Liver (tissue), 9 donors: ENCODE data around the gene SOWAHC. TPM values are rescaled to one million over a fixed set of nuclear protein-coding genes. Genes with fewer than 3 reads are reported as not detected.

ENCODE experiments used
- DNase-seq: peaks from one replicate; pipeline ENCODE4 v3.0.0-alpha.2; 2017; ENCODE audit warnings: low spot score
- H3K27ac ChIP-seq, 2 donors: one replicate each; pipeline ENCODE4 v1.7.0; 2013; ENCODE audit warnings: inconsistent platforms in 2 of 2, low read length in 2 of 2, control low read depth in 1 of 2, low read depth in 1 of 2, mild to moderate bottlenecking in 1 of 2
- H3K27me3 ChIP-seq, 4 donors: one replicate each; pipeline versions ENCODE4 v1.6.1 to v1.7.0; 2013; ENCODE audit warnings: low read length in 3 of 4, inconsistent platforms in 1 of 4, mild to moderate bottlenecking in 1 of 4, moderate library complexity in 1 of 4; ENCODE audit not compliant: control insufficient read depth in 4 of 4, insufficient read depth in 4 of 4
- H3K36me3 ChIP-seq, 4 donors: one replicate each; pipeline versions ENCODE4 v1.6.1 to v1.7.0; 2013; ENCODE audit warnings: low read length in 3 of 4, mild to moderate bottlenecking in 3 of 4, low read depth in 1 of 4, moderate library complexity in 1 of 4; ENCODE audit not compliant: control insufficient read depth in 4 of 4, insufficient read depth in 3 of 4
- H3K4me1 ChIP-seq, 4 donors: one replicate each; pipeline versions ENCODE4 v1.6.1 to v1.7.0; 2013; ENCODE audit warnings: low read length in 3 of 4, mild to moderate bottlenecking in 3 of 4, moderate library complexity in 1 of 4; ENCODE audit not compliant: control insufficient read depth in 4 of 4, insufficient read depth in 4 of 4
- H3K4me3 ChIP-seq, 3 donors: one replicate each; pipeline versions ENCODE4 v1.6.1 to v1.7.0; 2013; ENCODE audit warnings: low read length in 3 of 3, control low read depth in 1 of 3, low read depth in 1 of 3, mild to moderate bottlenecking in 1 of 3
- H3K9ac ChIP-seq, 2 donors: one replicate each; pipeline ENCODE4 v1.7.0; 2013; ENCODE audit warnings: low read length in 2 of 2, mild to moderate bottlenecking in 2 of 2, moderate library complexity in 2 of 2, control low read depth in 1 of 2, low read depth in 1 of 2
- H3K9me3 ChIP-seq, 4 donors: one replicate each; pipeline versions ENCODE4 v1.6.1 to v1.7.0; 2013; ENCODE audit warnings: low read length in 3 of 4; ENCODE audit not compliant: control insufficient read depth in 4 of 4
- EGR1 ChIP-seq, 2 donors: IDR thresholded peaks; 2 replicates each; pipeline ENCODE4 v1.6.1; 2016 to 2018; ENCODE audit warnings: antibody characterized with exemption in 2 of 2, low read depth in 2 of 2
- FOXA1 ChIP-seq: IDR thresholded peaks from 2 replicates; pipeline ENCODE4 v1.6.1; 2016; ENCODE audit warnings: antibody characterized with exemption
- FOXA2 ChIP-seq: IDR thresholded peaks from 2 replicates; pipeline ENCODE4 v1.6.1; 2016; ENCODE audit warnings: antibody characterized with exemption
- GABPA ChIP-seq, 2 donors: IDR thresholded peaks in 1 of 2; conservative IDR thresholded peaks in 1 of 2; 2 replicates each; pipeline ENCODE4 v1.6.1; 2016; ENCODE audit warnings: antibody characterized with exemption in 2 of 2, mild to moderate bottlenecking in 1 of 2, moderate library complexity in 1 of 2
- HNF4A ChIP-seq, 2 donors: conservative IDR thresholded peaks; 2 replicates each; pipeline ENCODE4 v1.6.1; 2016; ENCODE audit warnings: antibody characterized with exemption in 2 of 2, mild to moderate bottlenecking in 2 of 2
- HNF4G ChIP-seq: IDR thresholded peaks from 2 replicates; pipeline ENCODE4 v1.6.1; 2016; ENCODE audit warnings: antibody characterized with exemption
- JUND ChIP-seq, 2 donors: IDR thresholded peaks; 2 replicates each; pipeline ENCODE4 v1.6.1; 2016; ENCODE audit warnings: antibody characterized with exemption in 2 of 2
- NR2F2 ChIP-seq: IDR thresholded peaks from 2 replicates; pipeline ENCODE4 v1.6.1; 2016; ENCODE audit warnings: antibody characterized with exemption
- RAD21 ChIP-seq, 2 donors: IDR thresholded peaks; 2 replicates each; pipeline ENCODE4 v1.6.1; 2016; ENCODE audit warnings: antibody characterized with exemption in 2 of 2, mild to moderate bottlenecking in 2 of 2
- RXRA ChIP-seq, 2 donors: IDR thresholded peaks; 2 replicates each; pipeline ENCODE4 v1.6.1; 2017 to 2018; ENCODE audit warnings: antibody characterized with exemption in 2 of 2, mild to moderate bottlenecking in 1 of 2
- SP1 ChIP-seq: IDR thresholded peaks from 2 replicates; pipeline ENCODE4 v1.6.1; 2018; ENCODE audit warnings: antibody characterized with exemption, mild to moderate bottlenecking
- YY1 ChIP-seq: IDR thresholded peaks from 2 replicates; pipeline ENCODE4 v1.6.1; 2016; ENCODE audit warnings: antibody characterized with exemption, mild to moderate bottlenecking
- WGBS: extraction: QIAGEN DNeasy Blood & Tissue Kit; methylation state at CpG from one replicate; pipeline ENCODE4 v1.1.7; 2013; 5-methylcytosine and 5-hydroxymethylcytosine counted together
- polyA plus RNA-seq, 2 donors: library from polyadenylated mRNA; stranded (reverse) in 1 of 2; unstranded in 1 of 2; fragments of 200-250 nt in 1 of 2; fragments of >200 nt in 1 of 2; fragmentation: Nextera tagmentation in 1 of 2; extraction: Ambion mirVana in 1 of 2; gene quantifications; one replicate each; pipeline versions ENCODE4 v1.2.1 to v1.2.3, GENCODE V29; 2013 to 2015
- total RNA-seq, 2 donors: library from RNA; depleted of rRNA; stranded (reverse); fragments of >200 nt; gene quantifications; one replicate each; pipeline ENCODE4 v1.2.3, GENCODE V29; 2014
- TF ChIP-seq, protein P1 (sequence below): IDR thresholded peaks from 2 replicates; pipeline ENCODE4 v1.6.1; 2016; ENCODE audit warnings: antibody characterized with exemption
- TF ChIP-seq, protein P2 (sequence below): IDR thresholded peaks from 2 replicates; pipeline ENCODE4 v1.6.1; 2016; ENCODE audit warnings: antibody characterized with exemption, mild to moderate bottlenecking
- TF ChIP-seq, protein P3 (sequence below): fragments of 150-350 bp; IDR thresholded peaks from 2 replicates; pipeline ENCODE4 v1.5.1; 2017; ENCODE audit warnings: improper control_type of control experiment, low read depth, low read length; ENCODE audit not compliant: missing input control
- TF ChIP-seq, protein P4 (sequence below): IDR thresholded peaks from 2 replicates; pipeline ENCODE4 v1.6.1; 2016; ENCODE audit warnings: antibody characterized with exemption
- donor health status: healthy.
- donor health status: healthy.
- donor health status: healthy.
- donor health status: healthy.
- donor health status: healthy.

Gene SOWAHC
- total and polyA plus RNA-seq, 4 donors = 7.0 to 16.9 (median 9.2) TPM

DNA sequence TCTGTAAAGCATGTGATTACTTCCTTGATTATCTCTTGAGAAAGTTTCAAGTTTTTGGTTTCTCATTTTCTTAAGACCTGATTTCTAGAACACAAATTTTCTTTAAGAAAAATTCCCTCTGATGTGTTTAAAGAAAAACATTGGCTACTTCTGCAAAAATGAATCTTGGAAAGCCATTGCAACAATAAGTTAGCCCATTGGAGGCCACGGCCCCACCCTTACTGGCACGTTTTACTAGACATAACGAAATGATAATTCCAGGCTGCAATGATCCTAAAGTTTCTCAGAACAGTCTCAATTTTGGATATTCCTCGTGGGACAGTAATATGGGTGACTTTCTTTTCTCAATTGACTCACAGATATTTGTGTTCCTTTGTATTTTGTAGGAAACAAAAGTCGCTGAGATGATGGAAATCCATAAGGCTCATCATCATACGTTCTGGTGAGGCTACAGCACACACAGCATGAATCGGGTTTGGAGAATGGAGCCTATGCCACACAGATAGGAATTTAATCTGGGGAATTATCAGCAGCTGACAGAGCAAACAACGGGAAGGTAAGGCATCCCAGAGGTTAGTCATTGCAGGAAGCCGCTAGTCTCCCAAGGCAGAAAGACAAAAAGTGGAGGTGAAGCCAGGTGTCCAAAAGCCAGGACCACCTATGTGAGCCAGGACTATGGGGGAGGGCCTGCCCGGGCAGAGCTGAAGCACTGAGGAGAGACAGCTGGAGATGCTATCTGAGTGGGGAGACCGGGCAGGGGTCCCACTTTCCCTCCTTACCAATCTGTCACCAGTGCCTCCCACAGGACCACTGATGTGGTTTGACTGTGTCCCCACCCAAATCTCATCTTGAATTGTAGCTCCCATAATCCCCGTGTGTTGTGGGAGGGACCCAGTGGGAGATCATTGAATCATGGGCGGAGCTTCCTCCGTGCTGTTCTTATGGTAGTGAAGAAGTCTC, 35.9 kb downstream of the SOWAHC start:
- H3K4me3 ChIP-seq = no peak overlapping the region
- 86% methylated on average over 14 of the region's 14 CpGs for WGBS
- no peaks in the 10 kb centered on the region for H3K36me3 ChIP-seq
- H3K9me3 ChIP-seq = no peaks in the 10 kb centered on the region
- no peak for TF ChIP-seq EGR1 (IDR thresholded peaks at IDR 0.05; ENCODE audit: low read depth in 2 of 2)
- TF ChIP-seq NR2F2 = no peak
- no peak for TF ChIP-seq HNF4A (conservative IDR thresholded peaks at IDR 0.05)
- no peak for TF ChIP-seq FOXA2
- TF ChIP-seq, protein P1, sequence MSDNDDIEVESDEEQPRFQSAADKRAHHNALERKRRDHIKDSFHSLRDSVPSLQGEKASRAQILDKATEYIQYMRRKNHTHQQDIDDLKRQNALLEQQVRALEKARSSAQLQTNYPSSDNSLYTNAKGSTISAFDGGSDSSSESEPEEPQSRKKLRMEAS = no peak
- TF ChIP-seq, protein P2, sequence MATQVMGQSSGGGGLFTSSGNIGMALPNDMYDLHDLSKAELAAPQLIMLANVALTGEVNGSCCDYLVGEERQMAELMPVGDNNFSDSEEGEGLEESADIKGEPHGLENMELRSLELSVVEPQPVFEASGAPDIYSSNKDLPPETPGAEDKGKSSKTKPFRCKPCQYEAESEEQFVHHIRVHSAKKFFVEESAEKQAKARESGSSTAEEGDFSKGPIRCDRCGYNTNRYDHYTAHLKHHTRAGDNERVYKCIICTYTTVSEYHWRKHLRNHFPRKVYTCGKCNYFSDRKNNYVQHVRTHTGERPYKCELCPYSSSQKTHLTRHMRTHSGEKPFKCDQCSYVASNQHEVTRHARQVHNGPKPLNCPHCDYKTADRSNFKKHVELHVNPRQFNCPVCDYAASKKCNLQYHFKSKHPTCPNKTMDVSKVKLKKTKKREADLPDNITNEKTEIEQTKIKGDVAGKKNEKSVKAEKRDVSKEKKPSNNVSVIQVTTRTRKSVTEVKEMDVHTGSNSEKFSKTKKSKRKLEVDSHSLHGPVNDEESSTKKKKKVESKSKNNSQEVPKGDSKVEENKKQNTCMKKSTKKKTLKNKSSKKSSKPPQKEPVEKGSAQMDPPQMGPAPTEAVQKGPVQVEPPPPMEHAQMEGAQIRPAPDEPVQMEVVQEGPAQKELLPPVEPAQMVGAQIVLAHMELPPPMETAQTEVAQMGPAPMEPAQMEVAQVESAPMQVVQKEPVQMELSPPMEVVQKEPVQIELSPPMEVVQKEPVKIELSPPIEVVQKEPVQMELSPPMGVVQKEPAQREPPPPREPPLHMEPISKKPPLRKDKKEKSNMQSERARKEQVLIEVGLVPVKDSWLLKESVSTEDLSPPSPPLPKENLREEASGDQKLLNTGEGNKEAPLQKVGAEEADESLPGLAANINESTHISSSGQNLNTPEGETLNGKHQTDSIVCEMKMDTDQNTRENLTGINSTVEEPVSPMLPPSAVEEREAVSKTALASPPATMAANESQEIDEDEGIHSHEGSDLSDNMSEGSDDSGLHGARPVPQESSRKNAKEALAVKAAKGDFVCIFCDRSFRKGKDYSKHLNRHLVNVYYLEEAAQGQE = no peak
- TF ChIP-seq, protein P3, sequence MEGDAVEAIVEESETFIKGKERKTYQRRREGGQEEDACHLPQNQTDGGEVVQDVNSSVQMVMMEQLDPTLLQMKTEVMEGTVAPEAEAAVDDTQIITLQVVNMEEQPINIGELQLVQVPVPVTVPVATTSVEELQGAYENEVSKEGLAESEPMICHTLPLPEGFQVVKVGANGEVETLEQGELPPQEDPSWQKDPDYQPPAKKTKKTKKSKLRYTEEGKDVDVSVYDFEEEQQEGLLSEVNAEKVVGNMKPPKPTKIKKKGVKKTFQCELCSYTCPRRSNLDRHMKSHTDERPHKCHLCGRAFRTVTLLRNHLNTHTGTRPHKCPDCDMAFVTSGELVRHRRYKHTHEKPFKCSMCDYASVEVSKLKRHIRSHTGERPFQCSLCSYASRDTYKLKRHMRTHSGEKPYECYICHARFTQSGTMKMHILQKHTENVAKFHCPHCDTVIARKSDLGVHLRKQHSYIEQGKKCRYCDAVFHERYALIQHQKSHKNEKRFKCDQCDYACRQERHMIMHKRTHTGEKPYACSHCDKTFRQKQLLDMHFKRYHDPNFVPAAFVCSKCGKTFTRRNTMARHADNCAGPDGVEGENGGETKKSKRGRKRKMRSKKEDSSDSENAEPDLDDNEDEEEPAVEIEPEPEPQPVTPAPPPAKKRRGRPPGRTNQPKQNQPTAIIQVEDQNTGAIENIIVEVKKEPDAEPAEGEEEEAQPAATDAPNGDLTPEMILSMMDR = no peak
- no peak for TF ChIP-seq GABPA (IDR thresholded peaks at IDR 0.05 in 1 of 2, conservative IDR thresholded peaks at IDR 0.05 in 1 of 2)
- H3K27me3 ChIP-seq = no peaks in the 10 kb centered on the region
- H3K27ac ChIP-seq = no peak overlapping the region
- no peak overlapping the region for H3K9ac ChIP-seq
- H3K4me1 ChIP-seq = peaks cover 0 to 11% (median under 1%) of the 10 kb centered on the region in 4 donors
- no peak for DNase-seq

DNA sequence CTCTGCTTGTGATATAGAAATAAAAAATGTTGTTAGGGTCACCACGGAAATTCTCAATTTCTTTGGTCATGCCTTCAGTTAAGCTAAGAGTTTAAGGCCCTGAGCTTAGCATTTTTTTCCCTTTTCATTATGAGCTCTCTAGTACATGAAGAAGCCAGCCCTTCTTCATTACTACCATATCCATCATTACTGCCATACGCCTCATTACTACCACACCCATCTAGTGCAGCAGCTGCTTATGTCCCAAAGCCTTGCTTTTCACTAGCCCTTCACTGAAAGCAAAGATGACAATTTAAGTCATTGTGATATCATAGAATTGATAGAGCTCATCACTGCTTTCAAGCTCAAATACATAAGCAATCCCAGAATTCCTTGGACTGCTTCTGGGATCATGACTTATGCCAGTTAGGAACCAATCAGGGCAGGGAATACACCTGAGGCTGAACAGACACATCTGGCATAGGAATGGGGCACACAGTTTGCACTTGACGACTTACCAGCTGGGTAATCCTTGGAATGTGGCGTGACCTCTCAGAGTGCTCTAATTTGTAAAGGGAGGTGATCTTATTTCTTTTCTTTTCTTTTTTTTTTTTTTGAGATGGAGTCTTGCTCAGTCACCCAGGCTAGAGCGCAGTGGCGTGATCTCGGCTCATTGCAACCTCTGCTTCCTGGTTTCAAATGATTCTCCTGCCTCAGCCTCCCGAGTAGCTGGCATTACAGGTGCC, 40.3 kb downstream of the SOWAHC start:
- Histone ChIP-seq H3K36me3 (no peaks in the 10 kb centered on the region), H3K9me3 (no peaks in the 10 kb centered on the region), H3K27ac (no peak overlapping the region), H3K9ac (no peak overlapping the region), H3K27me3 (no peaks in the 10 kb centered on the region), H3K4me3 (no peak overlapping the region), H3K4me1 (peaks cover 0 to 2% (median 0%) of the 10 kb centered on the region in 4 donors)
- DNase-seq = no peak
- 95% methylated on average over 8 of the region's 8 CpGs for WGBS
- TF ChIP-seq RXRA (IDR thresholded peaks at IDR 0.05) (no peak), JUND (IDR thresholded peaks at IDR 0.05) (no peak), SP1 (no peak), FOXA2 (no peak), FOXA1 (no peak), RAD21 (IDR thresholded peaks at IDR 0.05) (no peak), HNF4G (no peak), HNF4A (conservative IDR thresholded peaks at IDR 0.05) (no peak), NR2F2 (no peak), YY1 (no peak), EGR1 (IDR thresholded peaks at IDR 0.05; ENCODE audit: low read depth in 2 of 2) (no peak)
- TF ChIP-seq, protein P3 = no peak
- TF ChIP-seq, protein P2 = no peak
- TF ChIP-seq, protein P1 = no peak
- TF ChIP-seq, protein P4, sequence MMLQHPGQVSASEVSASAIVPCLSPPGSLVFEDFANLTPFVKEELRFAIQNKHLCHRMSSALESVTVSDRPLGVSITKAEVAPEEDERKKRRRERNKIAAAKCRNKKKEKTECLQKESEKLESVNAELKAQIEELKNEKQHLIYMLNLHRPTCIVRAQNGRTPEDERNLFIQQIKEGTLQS = no peak
